HTERT RPE-1 (cell line): ENCODE data around the gene NBPF12.
"Not testable (repeated sequence)": the region's sequence is repeated elsewhere in the genome, so short reads cannot be mapped to it uniquely, and the experiment has no call there.

Source experiments
- in situ Hi-C: fragments of 300-500 bp; cut with MboI; formaldehyde crosslinking; loops from 4 replicates; pipeline ENCODE4 v1.14.3; 2020; ENCODE audit warnings: low sequenced_read_pairs

Gene NBPF12

GRCh38 chr1:146938242-146938902, at the start of gene NBPF12:
TSS of gene NBPF12 (plus strand) at chr1:146938324. CDS start at chr1:146960144, 21,820 bp downstream.
- in situ Hi-C loops: not testable (repeated sequence)

- in situ Hi-C loops: not testable (repeated sequence)
These were observed 46.8 kb upstream of the NBPF12 start for GRCh38 chr1:146891355-146891754.

GRCh38 chr1:146892331-146892730, 45.8 kb upstream of the NBPF12 start:
- in situ Hi-C loops: not testable (repeated sequence)

- in situ Hi-C loops: not testable (repeated sequence)
These were observed 30.4 kb upstream of the NBPF12 start for GRCh38 chr1:146907565-146908261.

- in situ Hi-C loops: not testable (repeated sequence)
These were observed 25.1 kb upstream of the NBPF12 start for GRCh38 chr1:146912975-146913374.

GRCh38 chr1:146920811-146921210, 17.3 kb upstream of the NBPF12 start:
- in situ Hi-C loops: not testable (repeated sequence)

- in situ Hi-C loops: not testable (repeated sequence)
These were observed 15.5 kb upstream of the NBPF12 start for GRCh38 chr1:146922614-146923013.

GRCh38 chr1:146924106-146924505, 14.0 kb upstream of the NBPF12 start:
- in situ Hi-C loops: not testable (repeated sequence)

GRCh38 chr1:146926413-146926812, 11.7 kb upstream of the NBPF12 start:
- in situ Hi-C loops: not testable (repeated sequence)

- in situ Hi-C loops: not testable (repeated sequence)
These were observed 7.9 kb upstream of the NBPF12 start for GRCh38 chr1:146930225-146930624.

GRCh38 chr1:146934390-146935223, 3.5 kb upstream of the NBPF12 start:
- in situ Hi-C loops: not testable (repeated sequence)

GRCh38 chr1:146937462-146937861, 662 bp upstream of the NBPF12 start:
- in situ Hi-C loops: not testable (repeated sequence)

GRCh38 chr1:146938927-146939786, 1.0 kb downstream of the NBPF12 start:
- in situ Hi-C loops: not testable (repeated sequence)

- in situ Hi-C loops: not testable (repeated sequence)
These were observed 2.2 kb downstream of the NBPF12 start for GRCh38 chr1:146940293-146940692.

GRCh38 chr1:146943342-146943886, 5.3 kb downstream of the NBPF12 start:
- in situ Hi-C loops: not testable (repeated sequence)

- in situ Hi-C loops: not testable (repeated sequence)
These were observed 10.0 kb downstream of the NBPF12 start for GRCh38 chr1:146948127-146948526.

- in situ Hi-C loops: not testable (repeated sequence)
These were observed 26.2 kb downstream of the NBPF12 start for GRCh38 chr1:146964340-146964739.

GRCh38 chr1:146966351-146966750, 28.2 kb downstream of the NBPF12 start:
- in situ Hi-C loops: not testable (repeated sequence)

- in situ Hi-C loops: not testable (repeated sequence)
These were observed 32.5 kb downstream of the NBPF12 start for GRCh38 chr1:146970656-146971055.

GRCh38 chr1:146972681-146973080, 34.6 kb downstream of the NBPF12 start:
- in situ Hi-C loops: not testable (repeated sequence)
